ENCODE data around the gene SLC7A5. TPM values are rescaled to one million over a fixed set of nuclear protein-coding genes. Genes with fewer than 3 reads are reported as not detected.
A peak's percentile ranks its signal among the peaks of the same experiment; 100 is the strongest.

Gene SLC7A5
- total and polyA plus RNA-seq, 2 of the 13 experiments (the other 11 are each of a cell fraction or from before 2014, with no cell fraction given) = 79.6 to 155 TPM

DNA sequence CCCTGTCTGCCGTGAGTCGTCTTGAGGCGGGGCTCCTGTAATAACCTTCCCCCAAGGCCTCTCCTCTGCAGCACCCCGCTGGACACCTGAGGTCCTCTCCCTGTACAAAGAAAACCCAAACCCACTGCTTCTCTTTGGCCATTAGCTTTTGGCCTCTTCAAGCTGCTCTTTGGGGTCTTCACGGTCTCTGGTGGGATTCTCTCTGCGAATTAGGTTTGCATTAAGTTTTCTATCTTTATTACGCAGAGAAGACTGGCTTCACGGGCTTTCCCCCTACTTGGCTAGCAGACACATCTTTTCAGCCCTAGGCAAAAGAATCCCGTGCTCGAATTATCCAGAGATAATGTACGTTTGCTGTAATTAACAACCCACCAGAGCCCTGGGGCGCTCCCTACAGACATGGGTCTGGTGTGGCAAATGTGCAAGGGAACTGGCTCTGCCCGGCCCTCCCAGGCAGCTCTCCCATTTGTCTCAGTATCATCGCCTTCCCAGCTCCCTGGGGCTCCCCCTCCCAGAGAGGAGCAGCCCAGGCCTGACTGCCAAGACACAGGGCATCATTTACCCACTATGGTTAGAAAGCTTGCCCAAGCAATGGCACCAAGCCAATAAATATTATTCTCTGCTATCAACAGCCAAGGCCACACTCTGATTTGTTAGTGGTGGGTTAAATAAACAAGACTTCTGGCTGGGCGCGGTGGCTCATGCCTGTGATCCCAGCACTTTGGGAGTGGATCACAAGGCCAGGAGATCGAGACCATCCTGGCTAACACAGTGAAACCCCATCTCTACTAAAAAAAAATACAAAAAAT lies 78.8 kb downstream of the SLC7A5 start (continued):
- TF ChIP-seq, protein P1, sequence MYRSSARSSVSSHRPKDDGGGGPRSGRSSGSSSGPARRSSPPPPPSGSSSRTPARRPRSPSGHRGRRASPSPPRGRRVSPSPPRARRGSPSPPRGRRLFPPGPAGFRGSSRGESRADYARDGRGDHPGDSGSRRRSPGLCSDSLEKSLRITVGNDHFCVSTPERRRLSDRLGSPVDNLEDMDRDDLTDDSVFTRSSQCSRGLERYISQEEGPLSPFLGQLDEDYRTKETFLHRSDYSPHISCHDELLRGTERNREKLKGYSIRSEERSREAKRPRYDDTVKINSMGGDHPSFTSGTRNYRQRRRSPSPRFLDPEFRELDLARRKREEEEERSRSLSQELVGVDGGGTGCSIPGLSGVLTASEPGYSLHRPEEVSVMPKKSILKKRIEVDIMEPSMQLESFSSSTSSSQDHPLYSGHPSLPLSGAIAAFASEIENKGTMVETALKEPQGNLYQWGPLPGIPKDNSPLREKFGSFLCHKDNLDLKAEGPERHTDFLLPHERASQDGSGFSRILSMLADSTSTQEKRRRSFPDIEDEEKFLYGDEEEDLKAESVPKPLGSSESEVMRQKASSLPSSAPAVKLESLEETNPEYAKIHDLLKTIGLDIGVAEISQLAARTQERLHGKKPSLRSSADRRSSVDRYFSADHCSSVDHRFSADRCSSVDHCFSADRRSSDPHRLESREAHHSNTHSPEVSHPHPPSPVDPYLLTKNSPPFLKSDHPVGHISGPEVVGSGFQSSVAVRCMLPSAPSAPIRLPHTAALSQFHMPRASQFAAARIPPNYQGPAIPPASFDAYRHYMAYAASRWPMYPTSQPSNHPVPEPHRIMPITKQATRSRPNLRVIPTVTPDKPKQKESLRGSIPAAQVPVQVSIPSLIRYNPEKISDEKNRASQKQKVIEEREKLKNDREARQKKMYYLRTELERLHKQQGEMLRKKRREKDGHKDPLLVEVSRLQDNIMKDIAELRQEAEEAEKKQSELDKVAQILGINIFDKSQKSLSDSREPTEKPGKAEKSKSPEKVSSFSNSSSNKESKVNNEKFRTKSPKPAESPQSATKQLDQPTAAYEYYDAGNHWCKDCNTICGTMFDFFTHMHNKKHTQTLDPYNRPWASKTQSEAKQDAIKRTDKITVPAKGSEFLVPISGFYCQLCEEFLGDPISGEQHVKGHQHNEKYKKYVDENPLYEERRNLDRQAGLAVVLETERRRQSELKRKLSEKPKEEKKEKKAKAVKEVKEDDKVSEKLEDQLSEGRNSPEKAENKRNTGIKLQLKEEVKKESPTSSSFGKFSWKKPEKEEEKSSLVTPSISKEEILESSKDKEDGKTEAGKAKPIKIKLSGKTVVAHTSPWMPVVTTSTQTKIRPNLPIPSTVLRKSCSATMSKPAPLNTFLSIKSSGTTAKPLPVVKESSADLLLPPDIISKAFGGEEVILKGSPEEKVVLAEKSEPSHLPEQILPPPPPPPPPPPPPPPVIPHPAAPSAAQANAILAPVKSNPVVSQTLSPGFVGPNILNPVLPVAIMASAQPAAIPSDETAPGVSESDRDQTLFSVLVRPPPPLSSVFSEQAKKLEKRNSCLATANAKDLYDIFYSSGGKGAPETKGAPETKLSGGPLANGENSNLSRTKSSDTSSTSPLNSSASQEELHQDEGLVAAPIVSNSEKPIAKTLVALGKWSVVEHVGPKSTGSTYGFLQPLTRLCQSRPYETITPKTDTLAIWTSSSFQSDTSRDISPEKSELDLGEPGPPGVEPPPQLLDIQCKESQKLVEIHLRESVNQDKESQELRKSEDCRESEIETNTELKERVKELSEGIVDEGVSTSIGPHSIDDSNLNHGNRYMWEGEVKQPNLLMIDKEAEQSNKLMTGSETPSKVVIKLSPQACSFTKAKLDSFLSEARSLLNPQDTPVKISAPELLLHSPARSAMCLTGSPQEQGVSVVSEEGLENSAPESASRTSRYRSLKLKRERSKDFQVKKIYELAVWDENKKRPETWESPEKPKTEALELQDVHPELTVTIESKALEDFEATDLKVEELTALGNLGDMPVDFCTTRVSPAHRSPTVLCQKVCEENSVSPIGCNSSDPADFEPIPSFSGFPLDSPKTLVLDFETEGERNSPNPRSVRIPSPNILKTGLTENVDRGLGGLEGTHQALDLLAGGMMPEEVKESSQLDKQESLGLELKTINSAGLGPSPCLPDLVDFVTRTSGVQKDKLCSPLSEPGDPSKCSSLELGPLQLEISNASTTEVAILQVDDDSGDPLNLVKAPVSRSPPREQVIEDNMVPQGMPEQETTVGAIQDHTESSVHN (CRISPR knock-in tag; IDR thresholded peaks at IDR 0.05) = no peak
- TF ChIP-seq ARNT (IDR thresholded peaks at IDR 0.05) = no peak
- TF ChIP-seq NFKB2 (CRISPR knock-in tag; IDR thresholded peaks at IDR 0.05; ENCODE audit: borderline replicate concordance) = 0 out of 2 replicates have a peak, but pooled peaks have one; percentile 27
- TF ChIP-seq, protein P2, sequence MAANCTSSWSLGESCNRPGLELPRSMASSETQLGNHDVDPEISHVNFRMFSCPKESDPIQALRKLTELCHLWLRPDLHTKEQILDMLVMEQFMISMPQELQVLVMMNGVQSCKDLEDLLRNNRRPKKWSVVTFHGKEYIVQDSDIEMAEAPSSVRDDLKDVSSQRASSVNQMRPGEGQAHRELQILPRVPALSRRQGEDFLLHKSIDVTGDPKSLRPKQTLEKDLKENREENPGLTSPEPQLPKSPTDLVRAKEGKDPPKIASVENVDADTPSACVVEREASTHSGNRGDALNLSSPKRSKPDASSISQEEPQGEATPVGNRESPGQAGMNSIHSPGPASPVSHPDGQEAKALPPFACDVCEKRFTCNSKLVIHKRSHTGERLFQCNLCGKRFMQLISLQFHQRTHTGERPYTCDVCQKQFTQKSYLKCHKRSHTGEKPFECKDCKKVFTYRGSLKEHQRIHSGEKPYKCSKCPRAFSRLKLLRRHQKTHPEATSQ (CRISPR knock-in tag; IDR thresholded peaks at IDR 0.05; ENCODE audit: borderline replicate concordance) = peak; percentile 49; the same call in 1 of the 2 replicates
- TF ChIP-seq, protein P3, sequence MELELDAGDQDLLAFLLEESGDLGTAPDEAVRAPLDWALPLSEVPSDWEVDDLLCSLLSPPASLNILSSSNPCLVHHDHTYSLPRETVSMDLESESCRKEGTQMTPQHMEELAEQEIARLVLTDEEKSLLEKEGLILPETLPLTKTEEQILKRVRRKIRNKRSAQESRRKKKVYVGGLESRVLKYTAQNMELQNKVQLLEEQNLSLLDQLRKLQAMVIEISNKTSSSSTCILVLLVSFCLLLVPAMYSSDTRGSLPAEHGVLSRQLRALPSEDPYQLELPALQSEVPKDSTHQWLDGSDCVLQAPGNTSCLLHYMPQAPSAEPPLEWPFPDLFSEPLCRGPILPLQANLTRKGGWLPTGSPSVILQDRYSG (CRISPR knock-in tag; IDR thresholded peaks at IDR 0.05) = no peak
- TF ChIP-seq, protein P4, sequence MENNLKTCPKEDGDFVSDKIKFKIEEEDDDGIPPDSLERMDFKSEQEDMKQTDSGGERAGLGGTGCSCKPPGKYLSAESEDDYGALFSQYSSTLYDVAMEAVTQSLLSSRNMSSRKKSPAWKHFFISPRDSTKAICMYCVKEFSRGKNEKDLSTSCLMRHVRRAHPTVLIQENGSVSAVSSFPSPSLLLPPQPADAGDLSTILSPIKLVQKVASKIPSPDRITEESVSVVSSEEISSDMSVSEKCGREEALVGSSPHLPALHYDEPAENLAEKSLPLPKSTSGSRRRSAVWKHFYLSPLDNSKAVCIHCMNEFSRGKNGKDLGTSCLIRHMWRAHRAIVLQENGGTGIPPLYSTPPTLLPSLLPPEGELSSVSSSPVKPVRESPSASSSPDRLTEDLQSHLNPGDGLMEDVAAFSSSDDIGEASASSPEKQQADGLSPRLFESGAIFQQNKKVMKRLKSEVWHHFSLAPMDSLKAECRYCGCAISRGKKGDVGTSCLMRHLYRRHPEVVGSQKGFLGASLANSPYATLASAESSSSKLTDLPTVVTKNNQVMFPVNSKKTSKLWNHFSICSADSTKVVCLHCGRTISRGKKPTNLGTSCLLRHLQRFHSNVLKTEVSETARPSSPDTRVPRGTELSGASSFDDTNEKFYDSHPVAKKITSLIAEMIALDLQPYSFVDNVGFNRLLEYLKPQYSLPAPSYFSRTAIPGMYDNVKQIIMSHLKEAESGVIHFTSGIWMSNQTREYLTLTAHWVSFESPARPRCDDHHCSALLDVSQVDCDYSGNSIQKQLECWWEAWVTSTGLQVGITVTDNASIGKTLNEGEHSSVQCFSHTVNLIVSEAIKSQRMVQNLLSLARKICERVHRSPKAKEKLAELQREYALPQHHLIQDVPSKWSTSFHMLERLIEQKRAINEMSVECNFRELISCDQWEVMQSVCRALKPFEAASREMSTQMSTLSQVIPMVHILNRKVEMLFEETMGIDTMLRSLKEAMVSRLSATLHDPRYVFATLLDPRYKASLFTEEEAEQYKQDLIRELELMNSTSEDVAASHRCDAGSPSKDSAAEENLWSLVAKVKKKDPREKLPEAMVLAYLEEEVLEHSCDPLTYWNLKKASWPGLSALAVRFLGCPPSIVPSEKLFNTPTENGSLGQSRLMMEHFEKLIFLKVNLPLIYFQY (CRISPR knock-in tag; IDR thresholded peaks at IDR 0.05; ENCODE audit: borderline replicate concordance) = no peak
- TF ChIP-seq BRD4 (CRISPR knock-in tag; IDR thresholded peaks at IDR 0.05) = no peak; the same call in 1 of the 2 replicates
- TF ChIP-seq, protein P5, sequence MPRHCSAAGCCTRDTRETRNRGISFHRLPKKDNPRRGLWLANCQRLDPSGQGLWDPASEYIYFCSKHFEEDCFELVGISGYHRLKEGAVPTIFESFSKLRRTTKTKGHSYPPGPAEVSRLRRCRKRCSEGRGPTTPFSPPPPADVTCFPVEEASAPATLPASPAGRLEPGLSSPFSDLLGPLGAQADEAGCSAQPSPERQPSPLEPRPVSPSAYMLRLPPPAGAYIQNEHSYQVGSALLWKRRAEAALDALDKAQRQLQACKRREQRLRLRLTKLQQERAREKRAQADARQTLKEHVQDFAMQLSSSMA (CRISPR knock-in tag; IDR thresholded peaks at IDR 0.05) = no peak
- no peak for TF ChIP-seq ZNF850 (CRISPR knock-in tag; conservative IDR thresholded peaks at IDR 0.05)
- TF ChIP-seq ZBTB7A (CRISPR knock-in tag; IDR thresholded peaks at IDR 0.05) = peak; percentile 60; the same call in 1 of the 2 replicates
- TF ChIP-seq RCOR2 (CRISPR knock-in tag; IDR thresholded peaks at IDR 0.05) = no peak
